T-helper 2 cell (primary cell): ENCODE data around the gene CNTNAP2.

Experiments used
- DNase-seq, 5 experiments: peaks; one replicate each; pipeline versions ENCODE4 v3.0.0 to v3.0.0-alpha.2; 2012 to 2022

The CNTNAP2 gene

GRCh38 chr7:146788008-146788407 lies 671.4 kb downstream of the CNTNAP2 start:
- DNase-seq = no peak

- no peak for DNase-seq
Observed at GRCh38 chr7:146791344-146792285, 675.0 kb downstream of the CNTNAP2 start.

GRCh38 chr7:146804620-146805019 lies 688.0 kb downstream of the CNTNAP2 start:
- no peak for DNase-seq

GRCh38 chr7:146805082-146805481 lies 688.5 kb downstream of the CNTNAP2 start:
- no peak for DNase-seq

GRCh38 chr7:146826329-146826728 lies 709.7 kb downstream of the CNTNAP2 start:
- no peak for DNase-seq

GRCh38 chr7:146830686-146831085 lies 714.1 kb downstream of the CNTNAP2 start:
- no peak for DNase-seq

GRCh38 chr7:146831875-146832274 lies 715.3 kb downstream of the CNTNAP2 start:
- no peak for DNase-seq

GRCh38 chr7:146844405-146844804 lies 727.8 kb downstream of the CNTNAP2 start:
- no peak for DNase-seq

- DNase-seq = no peak
Observed at GRCh38 chr7:146858690-146859089, 742.1 kb downstream of the CNTNAP2 start.

GRCh38 chr7:146861701-146862100 lies 745.1 kb downstream of the CNTNAP2 start:
- no peak for DNase-seq

- no peak for DNase-seq
Observed at GRCh38 chr7:146862415-146862814, 745.8 kb downstream of the CNTNAP2 start.

GRCh38 chr7:146864644-146865043 lies 748.0 kb downstream of the CNTNAP2 start:
- DNase-seq = no peak

- DNase-seq = no peak
Observed at GRCh38 chr7:146865696-146866095, 749.1 kb downstream of the CNTNAP2 start.

- DNase-seq = no peak
Observed at GRCh38 chr7:146874722-146875121, 758.1 kb downstream of the CNTNAP2 start.

GRCh38 chr7:146875237-146875785 lies 758.7 kb downstream of the CNTNAP2 start:
- no peak for DNase-seq

- no peak for DNase-seq
Observed at GRCh38 chr7:146875981-146876380, 759.4 kb downstream of the CNTNAP2 start.

- no peak for DNase-seq
Observed at GRCh38 chr7:146876411-146876810, 759.8 kb downstream of the CNTNAP2 start.

- no peak for DNase-seq
Observed at GRCh38 chr7:146878901-146879300, 762.3 kb downstream of the CNTNAP2 start.

- DNase-seq = no peak
Observed at GRCh38 chr7:146885231-146885630, 768.6 kb downstream of the CNTNAP2 start.

- no peak for DNase-seq
Observed at GRCh38 chr7:146889806-146890555, 773.4 kb downstream of the CNTNAP2 start.

- DNase-seq = no peak
Observed at GRCh38 chr7:146892151-146892550, 775.5 kb downstream of the CNTNAP2 start.

GRCh38 chr7:146894927-146895326 lies 778.3 kb downstream of the CNTNAP2 start:
- DNase-seq = no peak

- no peak for DNase-seq
Observed at GRCh38 chr7:146902266-146902665, 785.7 kb downstream of the CNTNAP2 start.

GRCh38 chr7:146902728-146903127 lies 786.1 kb downstream of the CNTNAP2 start:
- no peak for DNase-seq
